Measurements from ENCODE around the gene ABCA5. TPM values are rescaled to one million over a fixed set of nuclear protein-coding genes. Genes with fewer than 3 reads are reported as not detected.

Gene ABCA5
- total RNA-seq, 1 experiment from 2014 or later, result 4.5 TPM

GRCh38 chr17:69346766-69347165, 19.8 kb upstream of the ABCA5 start:
- no peak overlapping the region for H2BK5ac ChIP-seq (ENCODE audit: insufficient read length, low read length)
- no peaks in the 10 kb centered on the region for H4K20me1 ChIP-seq (ENCODE audit: control insufficient read depth, insufficient read depth, insufficient read length)
- no peak for DNase-seq
- no peaks in the 10 kb centered on the region for H3K9me3 ChIP-seq (ENCODE audit: control insufficient read depth, low read depth, low read length)
- H3K9ac ChIP-seq (ENCODE audit: extremely low read depth, insufficient read length, low read length), result no peak overlapping the region
- no peak overlapping the region for H3K4ac ChIP-seq (ENCODE audit: low read depth, low read length)
- H2AK5ac ChIP-seq (ENCODE audit: insufficient read length, low read length), result no peak overlapping the region
- H3K23ac ChIP-seq (ENCODE audit: insufficient read length, low read depth, low read length), result no peak overlapping the region
- no peaks in the 10 kb centered on the region for H3K27me3 ChIP-seq (ENCODE audit: insufficient read depth, low read length)
- no peak overlapping the region for H3K56ac ChIP-seq (ENCODE audit: insufficient read length, low read depth, low read length)
- no peak overlapping the region for H4K91ac ChIP-seq (ENCODE audit: insufficient read length, low read depth, low read length)
- no peaks in the 10 kb centered on the region for H3K9me3 Mint-ChIP-seq
- no peaks in the 10 kb centered on the region; a peak in 1 of 7 replicates for H3K36me3 Mint-ChIP-seq (ENCODE audit: insufficient read depth in 1 of 3, low read depth in 3 of 3)
- no peak overlapping the region for H3K18ac ChIP-seq (ENCODE audit: insufficient read length, low read depth, low read length)
- H2AFZ ChIP-seq (ENCODE audit: low read length), result no peak overlapping the region
- H3K27ac Mint-ChIP-seq, result peak overlapping the region in 1 of 3 experiments; percentile 64; a peak in 1 of 7 replicates
- H2BK120ac ChIP-seq (ENCODE audit: low read depth, low read length, poor library complexity, severe bottlenecking), result no peak overlapping the region
- H3K27ac ChIP-seq (ENCODE audit: insufficient read length, low read depth, low read length), result no peak overlapping the region
- H2BK20ac ChIP-seq (ENCODE audit: low read depth, low read length, poor library complexity, severe bottlenecking), result no peak overlapping the region
- H3K4me3 Mint-ChIP-seq, result no peak overlapping the region
- WGBS (ENCODE audit: extremely low coverage, insufficient read length, low lambda C conversion rate), result no CpG with 5 or more reads among the region's 7 CpGs
- H3K4me1 Mint-ChIP-seq, result peaks cover 15 to 25% of the 10 kb centered on the region in 2 experiments
- H3K79me2 ChIP-seq (ENCODE audit: insufficient read depth, low read length), result no peaks in the 10 kb centered on the region
- H3K4me2 ChIP-seq (ENCODE audit: insufficient read depth, insufficient read length, low read length), result no peak overlapping the region
- TF ChIP-seq, protein P1, sequence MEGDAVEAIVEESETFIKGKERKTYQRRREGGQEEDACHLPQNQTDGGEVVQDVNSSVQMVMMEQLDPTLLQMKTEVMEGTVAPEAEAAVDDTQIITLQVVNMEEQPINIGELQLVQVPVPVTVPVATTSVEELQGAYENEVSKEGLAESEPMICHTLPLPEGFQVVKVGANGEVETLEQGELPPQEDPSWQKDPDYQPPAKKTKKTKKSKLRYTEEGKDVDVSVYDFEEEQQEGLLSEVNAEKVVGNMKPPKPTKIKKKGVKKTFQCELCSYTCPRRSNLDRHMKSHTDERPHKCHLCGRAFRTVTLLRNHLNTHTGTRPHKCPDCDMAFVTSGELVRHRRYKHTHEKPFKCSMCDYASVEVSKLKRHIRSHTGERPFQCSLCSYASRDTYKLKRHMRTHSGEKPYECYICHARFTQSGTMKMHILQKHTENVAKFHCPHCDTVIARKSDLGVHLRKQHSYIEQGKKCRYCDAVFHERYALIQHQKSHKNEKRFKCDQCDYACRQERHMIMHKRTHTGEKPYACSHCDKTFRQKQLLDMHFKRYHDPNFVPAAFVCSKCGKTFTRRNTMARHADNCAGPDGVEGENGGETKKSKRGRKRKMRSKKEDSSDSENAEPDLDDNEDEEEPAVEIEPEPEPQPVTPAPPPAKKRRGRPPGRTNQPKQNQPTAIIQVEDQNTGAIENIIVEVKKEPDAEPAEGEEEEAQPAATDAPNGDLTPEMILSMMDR (conservative IDR thresholded peaks at IDR 0.05), result no peak
- no peaks in the 10 kb centered on the region for H3K23me2 ChIP-seq (ENCODE audit: insufficient read length, low read depth, low read length, poor library complexity, severe bottlenecking)
- H2BK15ac ChIP-seq (ENCODE audit: low read depth, low read length), result no peak overlapping the region
- no peaks in the 10 kb centered on the region for H3K27me3 Mint-ChIP-seq (ENCODE audit: low read depth)
- no peak overlapping the region for H4K5ac ChIP-seq (ENCODE audit: insufficient read length, low read depth, low read length)
- no peak overlapping the region for H3T11ph ChIP-seq (ENCODE audit: low read length)
- H3K79me1 ChIP-seq (ENCODE audit: insufficient read depth, low read depth, low read length, poor library complexity, severe bottlenecking), result no peaks in the 10 kb centered on the region
- no peaks in the 10 kb centered on the region for H3K4me1 ChIP-seq (ENCODE audit: insufficient read depth, low read length)
- no peak overlapping the region for H4K8ac ChIP-seq (replicated peaks; ENCODE audit: insufficient read length, low read depth, low read length)
- H3K14ac ChIP-seq (ENCODE audit: insufficient read depth, low read length), result no peak overlapping the region
- no peak overlapping the region for H2BK12ac ChIP-seq (ENCODE audit: insufficient read length, low read depth, low read length)

All from H9 (cell line).